HG02840 (cell line): ENCODE measurements around the gene PREX1.

Source experiments
- ATAC-seq: cut with Tn5 transposase; IDR thresholded peaks from one replicate; pipeline ENCODE4 v1.9.1; 2021; ENCODE audit warnings: mild to moderate bottlenecking, moderate library complexity, moderate number of reproducible peaks; ENCODE audit not compliant: unreplicated experiment, low FRiP score

Gene PREX1

DNA sequence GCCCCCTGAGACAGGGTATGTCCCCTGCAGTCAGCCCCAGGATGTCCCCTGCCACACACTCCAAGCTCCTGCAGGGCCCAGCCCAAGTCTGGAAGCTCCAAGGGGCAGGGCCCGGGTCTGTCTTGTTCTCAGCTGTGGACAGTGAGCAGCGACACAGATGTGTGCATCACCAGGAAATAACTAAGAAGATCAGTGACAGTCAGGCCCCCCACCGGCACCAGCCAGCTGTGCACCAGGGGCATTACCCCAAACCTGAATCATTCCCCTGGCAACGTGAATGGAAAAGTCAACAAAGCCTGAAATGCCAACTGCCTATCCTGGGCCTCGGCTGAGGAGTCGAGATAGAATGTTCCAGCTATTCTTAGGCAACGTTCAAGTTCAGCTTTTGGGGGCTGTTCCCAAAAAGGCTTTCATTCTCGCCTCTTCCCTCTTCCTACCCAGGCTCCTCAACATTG, 105.0 kb downstream of the PREX1 start:
- no peak for ATAC-seq

DNA sequence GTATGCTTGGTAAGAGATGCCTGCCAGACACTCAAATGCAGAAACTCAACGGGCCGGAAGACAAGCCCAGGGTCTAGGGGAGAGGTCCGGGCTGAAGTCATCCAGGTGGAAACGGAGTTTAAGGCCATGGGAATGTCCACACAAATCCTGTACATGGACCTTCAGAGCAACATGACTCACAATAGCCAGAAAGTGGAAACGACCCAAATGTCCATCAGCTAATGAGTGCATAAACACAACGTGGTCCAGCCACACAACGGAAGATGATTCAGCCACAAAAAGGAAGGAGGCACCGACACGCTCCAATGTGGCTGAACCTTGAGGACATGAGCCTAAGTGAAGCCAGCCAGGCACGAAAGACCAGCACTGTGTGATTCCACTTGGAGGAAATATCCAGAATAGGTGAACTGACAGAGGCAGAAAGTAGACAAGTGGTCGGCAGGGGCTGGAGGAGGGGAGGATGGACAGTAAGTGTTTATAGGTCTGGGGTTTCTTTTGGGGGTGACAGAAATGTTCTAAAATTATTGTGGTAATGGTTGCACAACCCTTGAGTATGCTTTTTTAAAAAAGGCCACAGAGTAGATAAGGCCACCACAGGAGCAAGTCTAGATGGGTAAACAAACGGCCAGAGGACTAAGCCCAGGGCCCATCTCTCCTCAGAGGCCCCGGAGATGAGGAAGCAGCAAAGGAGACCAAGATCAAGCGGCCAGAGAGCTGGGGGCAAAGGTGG, 105.6 kb downstream of the PREX1 start:
- ATAC-seq: no peak

- no peak for ATAC-seq
Measured at GRCh38 chr20:48721324-48722001, 106.3 kb downstream of the PREX1 start.

GRCh38 chr20:48720256-48720985, 107.4 kb downstream of the PREX1 start:
- ATAC-seq: no peak

GRCh38 chr20:48719598-48720255, 108.1 kb downstream of the PREX1 start:
- ATAC-seq: no peak

- no peak for ATAC-seq
Measured at GRCh38 chr20:48718786-48719578, 108.8 kb downstream of the PREX1 start.

DNA sequence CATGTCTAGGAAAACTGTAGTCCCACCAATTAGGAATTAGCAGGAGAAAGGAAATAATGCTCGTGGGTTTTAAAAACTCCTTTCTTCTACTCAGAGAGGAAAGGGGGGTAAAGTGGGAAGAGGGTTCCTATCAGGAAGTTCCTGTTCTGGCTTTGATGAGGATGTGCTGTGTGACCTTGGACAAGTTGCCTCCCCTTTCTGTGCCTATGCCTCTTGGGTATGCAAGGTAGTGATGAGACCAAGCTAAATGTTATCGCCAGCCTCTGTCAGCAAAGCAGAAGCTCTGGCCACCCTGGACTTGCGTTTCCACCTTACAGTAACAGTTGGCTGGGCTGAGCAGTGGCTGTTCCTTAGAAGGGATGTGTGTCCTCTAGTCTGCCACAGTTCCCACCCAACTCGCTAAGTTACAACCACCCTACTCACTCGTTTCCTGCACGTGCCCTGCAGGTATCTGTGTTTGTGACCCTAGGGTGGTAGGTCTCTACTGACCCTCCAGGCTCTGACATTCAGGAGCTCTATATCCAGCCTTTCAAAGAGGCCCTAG, 110.0 kb downstream of the PREX1 start:
- no peak for ATAC-seq

- no peak for ATAC-seq
Measured at GRCh38 chr20:48717095-48717672, 110.6 kb downstream of the PREX1 start.

DNA sequence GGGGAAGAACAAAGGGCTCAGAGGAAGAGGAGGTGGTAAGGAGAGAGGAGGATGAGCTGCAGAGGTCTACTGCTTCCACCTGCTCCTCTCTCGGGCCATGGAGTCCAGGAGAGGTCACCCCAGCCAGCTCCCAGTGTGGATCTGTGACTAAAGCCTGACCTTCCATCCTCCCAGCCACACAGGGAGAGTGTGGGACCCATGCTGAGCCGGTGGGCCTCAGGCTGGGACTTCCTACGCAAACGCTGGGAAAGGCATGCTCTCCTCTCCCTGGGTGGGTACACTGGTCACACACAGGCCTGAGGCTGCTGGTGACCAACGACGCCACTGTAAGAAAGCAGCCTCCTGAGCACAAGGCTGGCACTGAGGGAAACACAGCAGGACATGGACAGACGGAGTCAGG, 111.3 kb downstream of the PREX1 start:
- ATAC-seq: no peak

DNA sequence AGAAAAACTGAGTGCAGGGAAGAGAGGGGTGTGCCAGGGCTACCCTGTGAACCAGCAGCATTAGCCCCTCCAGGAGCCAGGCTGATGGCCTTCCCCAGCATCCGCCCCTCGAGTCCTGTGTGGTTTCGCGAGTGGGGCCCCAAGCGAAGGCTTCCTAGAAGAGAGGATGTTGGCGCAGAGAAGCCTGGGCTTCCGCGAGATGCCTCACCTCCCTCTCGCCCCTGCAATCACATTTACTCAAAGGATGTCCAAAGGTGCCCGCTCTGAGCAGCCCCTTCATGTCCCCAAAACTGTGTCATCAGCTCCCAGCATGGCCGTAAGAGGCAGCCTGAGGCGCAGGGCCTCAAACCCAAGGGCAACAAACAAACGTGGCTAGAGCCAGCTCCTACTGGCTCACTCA, 111.7 kb downstream of the PREX1 start:
- no peak for ATAC-seq

DNA sequence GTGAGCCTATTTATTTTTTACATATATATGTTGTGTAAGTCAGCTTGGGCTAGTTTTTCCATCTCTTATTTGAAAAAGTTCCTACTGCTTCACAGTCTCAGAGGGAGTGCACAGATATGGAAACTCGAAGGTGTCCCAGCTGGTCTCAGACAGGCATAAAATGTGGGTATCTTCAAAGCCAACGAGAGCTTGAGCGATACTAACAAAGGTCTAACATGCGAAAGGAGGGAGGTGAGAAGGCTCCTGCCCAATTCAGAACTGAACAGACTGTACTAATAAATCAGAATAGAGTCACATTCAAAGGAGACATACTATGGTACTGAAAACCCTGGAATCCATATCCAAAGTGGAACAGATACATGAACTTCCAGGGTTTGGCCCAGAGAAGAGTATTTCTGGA, 113.0 kb downstream of the PREX1 start:
- no peak for ATAC-seq

- ATAC-seq: no peak
Measured at GRCh38 chr20:48711696-48712464, 115.9 kb downstream of the PREX1 start.

- no peak for ATAC-seq
Measured at GRCh38 chr20:48711044-48711428, 116.8 kb downstream of the PREX1 start.

- ATAC-seq: no peak
Measured at GRCh38 chr20:48710341-48711043, 117.3 kb downstream of the PREX1 start.

DNA sequence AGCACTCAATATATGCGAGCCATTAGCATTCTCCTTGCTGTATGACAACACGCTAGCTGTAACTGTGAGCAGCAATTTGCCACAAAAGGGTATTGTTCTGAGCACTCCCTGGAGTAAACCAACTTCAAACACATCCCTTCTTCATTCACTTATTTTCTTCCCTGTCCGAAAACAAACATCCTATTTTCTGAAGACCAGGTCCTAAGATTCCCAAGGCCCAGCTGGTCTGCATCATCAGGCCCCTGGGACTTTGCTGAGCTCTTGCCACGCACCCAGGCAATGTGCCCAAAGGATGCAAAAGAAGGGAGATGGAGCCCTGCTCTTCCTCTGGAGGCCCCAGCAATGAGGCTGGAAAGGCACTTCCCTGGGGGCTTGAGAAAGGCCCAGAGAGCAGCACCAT, 118.1 kb downstream of the PREX1 start:
- ATAC-seq: no peak

DNA sequence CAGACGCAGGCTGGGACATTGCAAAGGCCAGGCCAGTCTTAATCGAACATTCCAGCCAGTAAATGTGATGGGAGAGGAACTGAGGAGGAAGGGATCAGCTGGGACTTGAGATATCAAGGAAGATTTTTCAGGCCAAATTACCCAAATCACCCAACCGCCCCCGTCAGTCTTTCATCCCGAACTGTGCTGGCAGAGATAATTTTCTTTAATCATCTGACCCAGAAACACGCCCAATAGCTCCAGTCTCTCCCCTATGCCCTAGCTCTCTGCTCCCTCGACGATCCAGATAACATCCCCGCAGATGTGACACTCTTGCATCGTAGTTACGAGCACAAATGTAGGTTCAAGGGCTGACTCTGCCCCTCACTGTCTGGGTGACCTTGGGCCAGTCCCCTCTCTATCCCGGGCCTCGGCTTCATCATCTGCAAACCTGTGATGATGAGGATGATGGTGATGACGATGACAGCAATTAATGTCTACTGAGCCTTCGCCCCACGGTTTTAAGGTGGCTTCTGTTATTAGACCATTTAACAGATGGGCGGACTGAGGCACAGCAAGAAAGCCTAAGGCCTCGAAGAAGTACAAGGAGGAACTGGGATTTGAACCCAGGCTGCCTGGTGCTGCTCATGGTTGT, 118.6 kb downstream of the PREX1 start:
- no peak for ATAC-seq

- no peak for ATAC-seq
Measured at GRCh38 chr20:48708630-48709029, 119.2 kb downstream of the PREX1 start.

DNA sequence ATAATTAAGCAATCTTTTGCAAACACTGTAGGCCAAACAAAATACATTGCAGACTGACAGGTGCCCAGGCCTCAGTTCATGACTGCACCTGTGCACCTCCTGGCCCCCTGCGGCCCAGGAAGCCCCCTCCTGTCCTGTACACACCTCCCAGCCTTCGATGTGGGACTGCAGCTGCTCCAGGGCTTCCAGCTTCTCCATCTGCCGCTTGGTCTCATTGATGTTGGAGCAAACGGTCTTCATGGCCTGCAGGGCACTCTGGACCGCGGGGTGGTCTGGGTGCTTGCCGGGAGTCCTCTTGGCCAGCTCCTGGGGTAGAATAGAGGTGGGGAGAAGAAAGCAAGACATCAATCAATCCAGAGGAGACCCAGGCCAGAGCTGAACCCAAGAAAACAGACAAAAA, 119.7 kb downstream of the PREX1 start:
- ATAC-seq: no peak
